Ammon's horn (tissue), 1 donor: ENCODE measurements around the gene OGN.
"Not testable (repeated sequence)": the region's sequence is repeated elsewhere in the genome, so short reads cannot be mapped to it uniquely, and the experiment has no call there.

ENCODE experiments used
- DNase-seq: peaks from one replicate; pipeline ENCODE4 v3.0.0-alpha.2; 2016; ENCODE audit warnings: low spot score

OGN gene

GRCh38 chr9:92404042-92404836, at the start of gene OGN:
OGN (minus strand) TSS chr9:92404578; CDS start chr9:92403407, 1,171 bp downstream.
- DNase-seq, result no peak

GRCh38 chr9:92446536-92446935, 42.2 kb upstream of the OGN start:
- no peak for DNase-seq

- DNase-seq, result no peak
These were observed 40.5 kb upstream of the OGN start for GRCh38 chr9:92444841-92445240.

GRCh38 chr9:92440751-92441046, 36.3 kb upstream of the OGN start:
- DNase-seq, result no peak

GRCh38 chr9:92439921-92440750, 35.8 kb upstream of the OGN start:
- no peak for DNase-seq

- DNase-seq, result no peak
These were observed 34.6 kb upstream of the OGN start for GRCh38 chr9:92438900-92439526.

GRCh38 chr9:92435263-92435662, 30.9 kb upstream of the OGN start:
- no peak for DNase-seq

- no peak for DNase-seq
These were observed 28.7 kb upstream of the OGN start for GRCh38 chr9:92432972-92433548.

GRCh38 chr9:92432350-92432749, 28.0 kb upstream of the OGN start:
- peak; percentile 12 for DNase-seq

- DNase-seq, result no peak
These were observed 25.5 kb upstream of the OGN start for GRCh38 chr9:92429836-92430235.

- no peak for DNase-seq
These were observed 22.2 kb upstream of the OGN start for GRCh38 chr9:92426501-92427145.

GRCh38 chr9:92425474-92425873, 21.1 kb upstream of the OGN start:
- DNase-seq, result no peak

- no peak for DNase-seq
These were observed 20.0 kb upstream of the OGN start, which contains the start of gene OMD for GRCh38 chr9:92424340-92424739. OMD (minus strand) TSS chr9:92424471; CDS start chr9:92417558, 6,913 bp downstream.

- no peak for DNase-seq
These were observed 19.2 kb upstream of the OGN start for GRCh38 chr9:92423612-92424011.

GRCh38 chr9:92422611-92423338, 18.4 kb upstream of the OGN start:
- no peak for DNase-seq

GRCh38 chr9:92414566-92414965, 10.2 kb upstream of the OGN start:
- no peak for DNase-seq

- DNase-seq, result not testable (repeated sequence)
These were observed 6.8 kb upstream of the OGN start for GRCh38 chr9:92411157-92411556.

GRCh38 chr9:92408747-92409478, 4.5 kb upstream of the OGN start:
- DNase-seq, result no peak

GRCh38 chr9:92407818-92408217, 3.4 kb upstream of the OGN start:
- no peak for DNase-seq

GRCh38 chr9:92406477-92406876, 2.1 kb upstream of the OGN start:
- peak; percentile 84 for DNase-seq

- no peak for DNase-seq
These were observed 1.4 kb upstream of the OGN start for GRCh38 chr9:92405818-92406217.
